H1 (cell line): ENCODE results near the gene CFAP97. TPM values are rescaled to one million over a fixed set of nuclear protein-coding genes. Genes with fewer than 3 reads are reported as not detected.

Experiments used
- KDM5A ChIP-seq: fragments of 200-600 bp; IDR thresholded peaks from 2 replicates; pipeline ENCODE4 v1.7.1; 2012; ENCODE audit warnings: mild to moderate bottlenecking, low read length, inconsistent platforms, mixed read lengths
- polyA plus RNA-seq, 7 experiments: library from polyadenylated mRNA; depleted of rRNA in 3 of 7; stranded (reverse) in 5 of 7; unstranded in 2 of 7; fragments of >200 nt in 5 of 7; fragments of 200-250 nt in 2 of 7; gene quantifications; 1 replicate in 5 of 7; 2 replicates in 1 of 7; 4 replicates in 1 of 7; pipeline versions ENCODE4 v1.2.1 to v1.2.3, GENCODE V29; 2011 to 2013; ENCODE audit warnings: missing spikeins in 2 of 7, mixed read lengths in 2 of 7
- total RNA-seq: library from RNA; stranded (reverse); fragmentation: NEBNext Ultra II Directional; extraction: Animal tissue kit (Norgen Biotek cat#: 25700); gene quantifications from 2 replicates; pipeline ENCODE4 v1.2.1, GENCODE V29; 2021

CFAP97 gene
- total and polyA plus RNA-seq, 2 of the 8 experiments (the other 6 are each of a cell fraction or from before 2014, with no cell fraction given), result 9.2 to 40.4 TPM

DNA sequence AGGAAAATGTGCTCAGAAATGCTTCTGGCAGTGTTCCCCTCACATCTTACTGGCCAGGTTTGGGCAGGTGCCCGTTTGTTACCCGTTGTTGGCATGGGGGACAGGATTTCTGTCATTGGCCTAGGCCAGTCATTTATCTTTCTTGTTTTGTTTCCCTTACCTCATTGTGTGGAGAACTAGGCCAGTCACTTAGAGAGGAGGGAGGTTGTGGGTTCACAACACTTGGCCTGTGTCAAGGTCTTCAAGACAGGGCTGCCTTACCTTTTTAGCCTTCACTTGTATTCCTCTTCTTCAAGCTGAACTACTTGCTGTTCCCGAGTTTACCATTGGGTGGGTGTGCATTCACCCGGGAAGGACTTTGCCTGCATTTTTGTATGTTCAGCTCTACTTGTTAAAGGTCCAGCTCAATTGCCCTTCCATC lies 23.3 kb upstream of the CFAP97 start (continued):
- no peak for TF ChIP-seq KDM5A
- TF ChIP-seq, all 59 proteins: peak for 2
